Measurements from ENCODE around the gene L1TD1. TPM values are rescaled to one million over a fixed set of nuclear protein-coding genes. Genes with fewer than 3 reads are reported as not detected.

L1TD1 gene
- total and polyA plus RNA-seq, 2 donors (not counting 3 experiments of a cell fraction or from before 2014, with no cell fraction given), result 0.01 TPM; not detected in 1

DNA sequence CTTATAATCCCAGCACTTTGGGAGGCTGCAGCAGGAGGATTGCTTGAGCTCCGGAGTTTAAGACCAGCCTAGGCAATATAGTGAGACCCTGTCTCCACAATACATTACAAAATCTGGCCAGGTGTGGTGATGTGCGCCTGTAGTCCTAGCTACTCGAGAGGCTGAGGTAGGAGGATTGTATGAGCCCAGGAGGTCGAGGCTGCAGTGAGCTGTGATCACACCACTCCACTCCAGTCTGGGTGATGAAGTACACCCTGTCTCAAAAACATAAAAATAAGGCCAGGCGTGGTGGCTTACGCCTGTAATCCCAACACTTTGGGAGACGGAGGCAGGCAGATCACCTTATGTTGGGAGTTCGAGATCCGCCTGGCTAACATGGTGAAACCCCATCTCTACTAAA lies 27.7 kb downstream of the L1TD1 start:
- H3K79me2 ChIP-seq (ENCODE audit: control insufficient read depth, insufficient read depth, low read length), result no peaks in the 10 kb centered on the region
- H3K4me1 ChIP-seq (ENCODE audit: control insufficient read depth, extremely low read depth, insufficient read depth, low read length), result no peaks in the 10 kb centered on the region
- dilution Hi-C loops (cut with MboI; ENCODE audit: extremely low pct_ligation_motif_present, low sequenced_read_pairs) (no loop called here), intact Hi-C loops (cut with micrococcal nuclease) (no loop called here)
- TF ChIP-seq POLR2AphosphoS5 (IDR thresholded peaks at IDR 0.05; ENCODE audit: insufficient read depth, low read depth, low read length) (no peak), POLR2A (IDR thresholded peaks at IDR 0.05; ENCODE audit: low read depth, low read length) (no peak), JUN (IDR thresholded peaks at IDR 0.05; ENCODE audit: borderline replicate concordance, insufficient read depth, insufficient read length, low read depth) (no peak), MYC (IDR thresholded peaks at IDR 0.05; ENCODE audit: low read depth, low read length) (no peak), GATA2 (IDR thresholded peaks at IDR 0.05; ENCODE audit: insufficient read depth, insufficient read length, low read depth, low read length) (no peak), EZH2 (IDR thresholded peaks at IDR 0.05; ENCODE audit: borderline replicate concordance, low read depth, low read length, severe bottlenecking) (no peak), FOS (IDR thresholded peaks at IDR 0.05; ENCODE audit: borderline replicate concordance, insufficient read depth, low read length) (no peak)
- TF ChIP-seq, protein P1, sequence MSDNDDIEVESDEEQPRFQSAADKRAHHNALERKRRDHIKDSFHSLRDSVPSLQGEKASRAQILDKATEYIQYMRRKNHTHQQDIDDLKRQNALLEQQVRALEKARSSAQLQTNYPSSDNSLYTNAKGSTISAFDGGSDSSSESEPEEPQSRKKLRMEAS (IDR thresholded peaks at IDR 0.05; ENCODE audit: insufficient read depth, insufficient read length), result no peak
- TF ChIP-seq, protein P2, sequence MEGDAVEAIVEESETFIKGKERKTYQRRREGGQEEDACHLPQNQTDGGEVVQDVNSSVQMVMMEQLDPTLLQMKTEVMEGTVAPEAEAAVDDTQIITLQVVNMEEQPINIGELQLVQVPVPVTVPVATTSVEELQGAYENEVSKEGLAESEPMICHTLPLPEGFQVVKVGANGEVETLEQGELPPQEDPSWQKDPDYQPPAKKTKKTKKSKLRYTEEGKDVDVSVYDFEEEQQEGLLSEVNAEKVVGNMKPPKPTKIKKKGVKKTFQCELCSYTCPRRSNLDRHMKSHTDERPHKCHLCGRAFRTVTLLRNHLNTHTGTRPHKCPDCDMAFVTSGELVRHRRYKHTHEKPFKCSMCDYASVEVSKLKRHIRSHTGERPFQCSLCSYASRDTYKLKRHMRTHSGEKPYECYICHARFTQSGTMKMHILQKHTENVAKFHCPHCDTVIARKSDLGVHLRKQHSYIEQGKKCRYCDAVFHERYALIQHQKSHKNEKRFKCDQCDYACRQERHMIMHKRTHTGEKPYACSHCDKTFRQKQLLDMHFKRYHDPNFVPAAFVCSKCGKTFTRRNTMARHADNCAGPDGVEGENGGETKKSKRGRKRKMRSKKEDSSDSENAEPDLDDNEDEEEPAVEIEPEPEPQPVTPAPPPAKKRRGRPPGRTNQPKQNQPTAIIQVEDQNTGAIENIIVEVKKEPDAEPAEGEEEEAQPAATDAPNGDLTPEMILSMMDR (IDR thresholded peaks at IDR 0.05; ENCODE audit: extremely low read depth in 1 of 2, insufficient read depth in 1 of 2, low read depth in 1 of 2, low read length in 2 of 2), result no peak
- H3K9ac ChIP-seq (replicated peaks; ENCODE audit: extremely low read depth, insufficient read depth, low read length), result no peak overlapping the region
- H4K20me1 ChIP-seq (replicated peaks; ENCODE audit: control insufficient read depth, extremely low read depth, insufficient read depth, low read length), result no peaks in the 10 kb centered on the region
- FAIRE-seq (no peak), DNase-seq (ENCODE audit: low read depth, low spot score) (no peak)
- H2AFZ ChIP-seq (ENCODE audit: low read depth, low read length), result no peak overlapping the region
- no peaks in the 10 kb centered on the region for H3K27me3 ChIP-seq (ENCODE audit: control insufficient read depth in 2 of 2, insufficient read depth in 2 of 2, low read length in 2 of 2)
- no peak overlapping the region for H3K4me2 ChIP-seq (ENCODE audit: insufficient read depth, low read length)
- H3K27ac ChIP-seq (ENCODE audit: insufficient read depth, low read depth, low read length), result no peak overlapping the region
- ChIA-PET POLR2A (no interaction called here), CTCF (interaction anchor here (1.9 kb wide), 1 partner anchor 47 kb away, joined by 4 read pairs; no protein-coding TSS in a partner anchor)
- no TSS peak for BruUV-seq (replicated peaks)
- H3K9me3 ChIP-seq (replicated peaks; ENCODE audit: control insufficient read depth, insufficient read depth, low read length), result no peaks in the 10 kb centered on the region
- H3K4me3 ChIP-seq (replicated peaks in 1 of 3; ENCODE audit: insufficient read depth in 1 of 3, low read depth in 1 of 3, low read length in 3 of 3), result no peak overlapping the region
- H3K36me3 ChIP-seq (ENCODE audit: control insufficient read depth in 2 of 2, extremely low read depth in 1 of 2, insufficient read depth in 2 of 2, low read length in 2 of 2), result no peaks in the 10 kb centered on the region
- no peaks in the 10 kb centered on the region for H3K9me1 ChIP-seq (replicated peaks; ENCODE audit: control insufficient read depth, extremely low read depth, insufficient read depth, low read length)
